K562 (cell line): ENCODE measurements around the gene PRDM16. TPM values are rescaled to one million over a fixed set of nuclear protein-coding genes. Genes with fewer than 3 reads are reported as not detected.

Experiments
- BCOR ChIP-seq: fragments of 450-650 bp; IDR thresholded peaks from 2 replicates; pipeline ENCODE4 v1.6.1; 2016
- CEBPB ChIP-seq: fragments of 450-650 bp; IDR thresholded peaks from 2 replicates; pipeline ENCODE4 v1.6.1; 2016; ENCODE audit warnings: missing genetic modification characterization, missing compliant biosample characterization
- CHD4 ChIP-seq: fragments of 200-600 bp; sonication (generic); IDR thresholded peaks from 3 replicates; pipeline ENCODE4 v1.6.1; 2012; ENCODE audit warnings: low read depth, mild to moderate bottlenecking, mixed read lengths, low read length, inconsistent platforms; ENCODE audit not compliant: insufficient read depth, insufficient replicate concordance, poor library complexity, severe bottlenecking
- CREB1 ChIP-seq, 2 experiments: sonication (generic) in 1 of 2; formaldehyde crosslinking in 1 of 2; IDR thresholded peaks; 2 replicates each; pipeline versions ENCODE4 v1.6.1 to v1.8.0; 2012 to 2022; ENCODE audit warnings: inconsistent platforms in 1 of 2, mild to moderate bottlenecking in 1 of 2, missing genetic modification reagents in 1 of 2, moderate library complexity in 1 of 2
- CREM ChIP-seq: IDR thresholded peaks from 2 replicates; pipeline ENCODE4 v1.6.1; 2014; ENCODE audit warnings: antibody characterized with exemption, low read depth
- CXXC5 ChIP-seq: fragments of 250-450 bp; sonication (Bioruptor Pico); IDR thresholded peaks from 2 replicates; pipeline ENCODE4 v1.8.0; 2022; ENCODE audit warnings: inconsistent platforms, mild to moderate bottlenecking, moderate library complexity
- KAT7 ChIP-seq: sonication (generic); formaldehyde crosslinking; IDR thresholded peaks from 2 replicates; pipeline ENCODE4 v1.8.0; 2022; ENCODE audit warnings: missing genetic modification reagents, mild to moderate bottlenecking, borderline replicate concordance
- MXD1 ChIP-seq: fragments of 250-450 bp; sonication (Bioruptor Pico); IDR thresholded peaks from 2 replicates; pipeline ENCODE4 v1.8.0; 2021; ENCODE audit warnings: borderline replicate concordance, mild to moderate bottlenecking, moderate library complexity; ENCODE audit not compliant: poor library complexity, severe bottlenecking
- NELFE ChIP-seq: IDR thresholded peaks from 2 replicates; pipeline ENCODE4 v1.6.1; 2011; ENCODE audit warnings: mild to moderate bottlenecking; ENCODE audit not compliant: insufficient read depth, insufficient read length
- NEUROD1 ChIP-seq: fragments of 150-350 bp; IDR thresholded peaks from 2 replicates; pipeline ENCODE4 v1.6.1; 2014; ENCODE audit warnings: borderline replicate concordance, low read length, low read depth; ENCODE audit not compliant: partially characterized antibody
- NFE2 ChIP-seq: IDR thresholded peaks from 2 replicates; pipeline ENCODE4 v1.6.1; 2014; ENCODE audit warnings: antibody characterized with exemption, low read depth
- NFXL1 ChIP-seq: fragments of 450-650 bp; formaldehyde crosslinking; IDR thresholded peaks from 2 replicates; pipeline ENCODE4 v1.4.0; 2021; ENCODE audit warnings: mild to moderate bottlenecking
- PYGO2 ChIP-seq: fragments of 450-650 bp; IDR thresholded peaks from 2 replicates; pipeline ENCODE4 v1.6.1; 2016; ENCODE audit warnings: mild to moderate bottlenecking, missing genetic modification characterization, moderate library complexity, missing compliant biosample characterization
- RREB1 ChIP-seq: fragments of 250-450 bp; sonication (Bioruptor Pico); IDR thresholded peaks from 2 replicates; pipeline ENCODE4 v1.4.0; 2020
- SIX5 ChIP-seq, 2 experiments: IDR thresholded peaks; 2 replicates each; pipeline ENCODE4 v1.6.1; 2011; ENCODE audit warnings: low read length in 2 of 2, borderline replicate concordance in 1 of 2, low read depth in 1 of 2, mild to moderate bottlenecking in 1 of 2, moderate library complexity in 1 of 2; ENCODE audit not compliant: insufficient read depth in 1 of 2
- ZNF121 ChIP-seq: sonication (generic); formaldehyde crosslinking; conservative IDR thresholded peaks from 2 replicates; pipeline ENCODE4 v1.8.0; 2022; ENCODE audit warnings: missing genetic modification reagents
- ZNF311 ChIP-seq: fragments of 250-450 bp; sonication (Bioruptor Pico); IDR thresholded peaks from 2 replicates; pipeline ENCODE4 v1.4.0; 2020; ENCODE audit warnings: mild to moderate bottlenecking, moderate library complexity
- ZNF699 ChIP-seq: fragments of 250-450 bp; sonication (Bioruptor Pico); IDR thresholded peaks from 2 replicates; pipeline ENCODE4 v1.8.0; 2021; ENCODE audit warnings: mild to moderate bottlenecking, moderate library complexity; ENCODE audit not compliant: insufficient replicate concordance
- ZNF75A ChIP-seq: fragments of 450-650 bp; formaldehyde crosslinking; IDR thresholded peaks from 2 replicates; pipeline ENCODE4 v1.4.0; 2020; ENCODE audit warnings: mild to moderate bottlenecking
- polyA plus RNA-seq, 8 experiments: library from polyadenylated mRNA; depleted of rRNA in 4 of 8; stranded (reverse) in 5 of 8; unstranded in 3 of 8; fragments of >200 nt; fragmentation: Nextera tagmentation in 2 of 8; fragmentation: Illumina TruSeq in 1 of 8; extraction: Ambion mirVana in 2 of 8; extraction: Trizol in 1 of 8; gene quantifications; 2 replicates each; pipeline versions ENCODE4 v1.2.1 to v1.2.3, GENCODE V29; 2011 to 2014; ENCODE audit warnings: inconsistent platforms in 1 of 8, missing spikeins in 1 of 8
- total RNA-seq, 7 experiments: library from RNA; depleted of rRNA in 6 of 7; stranded (reverse); fragments of >200 nt in 6 of 7; fragmentation: Illumina TruSeq in 2 of 7; extraction: Trizol in 2 of 7; gene quantifications; 2 replicates each; pipeline versions ENCODE4 v1.2.1 to v1.2.3, GENCODE V29; 2011 to 2021; ENCODE audit warnings: low replicate concordance in 1 of 7
- TF ChIP-seq, protein P1 (sequence below): fragments of 250-450 bp; sonication (Bioruptor Pico); IDR thresholded peaks from 2 replicates; pipeline ENCODE4 v1.4.0; 2020

The PRDM16 gene
- total and polyA plus RNA-seq, 9 of the 15 experiments (the other 6 are each of a cell fraction or from before 2014, with no cell fraction given): 0.10 to 0.27 TPM; not detected in 7

- TF ChIP-seq ZNF311 (CRISPR knock-in tag) (no peak), NELFE (no peak), KAT7 (CRISPR knock-in tag) (no peak), CHD4 (no peak), RREB1 (CRISPR knock-in tag) (0 out of 2 replicates have a peak, but pooled peaks have one; percentile 12), CXXC5 (CRISPR knock-in tag) (peak; percentile 89), MXD1 (no peak), NFXL1 (CRISPR knock-in tag) (no peak), CEBPB (tag) (no peak), PYGO2 (no peak), BCOR (peak; percentile 90), ZNF699 (no peak), CREM (peak; percentile 57; the same call in 1 of the 2 replicates), NFE2 (no peak), CREB1 (IDR thresholded peaks at IDR 0.05) (0 out of 2 replicates have a peak, but pooled peaks have one; percentile 22), CREB1 (CRISPR knock-in tag; IDR thresholded peaks at IDR 0.05) (peak; percentile 69), SIX5 (IDR thresholded peaks at IDR 0.05; ENCODE audit: borderline replicate concordance in 1 of 2, insufficient read depth in 1 of 2, low read depth in 1 of 2, low read length in 2 of 2) (no peak), NEUROD1 (no peak), ZNF121 (CRISPR knock-in tag) (no peak), ZNF75A (CRISPR knock-in tag) (no peak)
- TF ChIP-seq, protein P1, sequence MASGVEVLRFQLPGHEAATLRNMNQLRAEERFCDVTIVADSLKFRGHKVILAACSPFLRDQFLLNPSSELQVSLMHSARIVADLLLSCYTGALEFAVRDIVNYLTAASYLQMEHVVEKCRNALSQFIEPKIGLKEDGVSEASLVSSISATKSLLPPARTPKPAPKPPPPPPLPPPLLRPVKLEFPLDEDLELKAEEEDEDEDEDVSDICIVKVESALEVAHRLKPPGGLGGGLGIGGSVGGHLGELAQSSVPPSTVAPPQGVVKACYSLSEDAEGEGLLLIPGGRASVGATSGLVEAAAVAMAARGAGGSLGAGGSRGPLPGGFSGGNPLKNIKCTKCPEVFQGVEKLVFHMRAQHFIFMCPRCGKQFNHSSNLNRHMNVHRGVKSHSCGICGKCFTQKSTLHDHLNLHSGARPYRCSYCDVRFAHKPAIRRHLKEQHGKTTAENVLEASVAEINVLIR (CRISPR knock-in tag): no peak
Observed at GRCh38 chr1:3453891-3454810, 385.1 kb downstream of the PRDM16 start, which contains the start of gene ARHGEF16 (continued).
